IMR-90 (cell line): ENCODE measurements around the gene PHAF1. TPM values are rescaled to one million over a fixed set of nuclear protein-coding genes. Genes with fewer than 3 reads are reported as not detected.

Source experiments
- ATAC-seq: fragments of 200-7000 bp; cut with Tn5 transposase; 2 replicates; pipeline ENCODE4 v1.9.1; 2020; ENCODE audit warnings: low read depth, mild to moderate bottlenecking, moderate library complexity
- BruUV-seq: library from RNA; stranded (reverse); fragments of 400-500 nt; replicated peaks from 2 replicates; lab custom pipeline; 2021; lab: Mats Ljungman, UMichigan
- CTCF ChIA-PET: fragments of 300-600 bp; formaldehyde crosslinking; extraction: SDS; loops from one replicate; lab custom pipeline; 2021; ENCODE audit warnings: antibody characterized with exemption; lab: Yijun Ruan, JAX
- POLR2A ChIA-PET: fragments of 300-600 bp; sonication (Branson Sonifier 250); formaldehyde crosslinking; loops from one replicate; lab custom pipeline; 2022; ENCODE audit warnings: antibody characterized with exemption; ENCODE audit not compliant: unreplicated experiment; lab: Charles Lee
- DNase-seq: peaks from one replicate; pipeline ENCODE4 v3.0.0; 2013
- H2AFZ ChIP-seq: replicated peaks from 2 replicates; pipeline ENCODE3; 2013; ENCODE audit warnings: low read length, mild to moderate bottlenecking; ENCODE audit not compliant: poor library complexity
- H2AK5ac ChIP-seq: 2 replicates; pipeline ENCODE4 v1.6.1; 2013; ENCODE audit warnings: low read depth, low read length, inconsistent platforms
- H2AK9ac ChIP-seq: replicated peaks from 2 replicates; pipeline ENCODE3; 2013; ENCODE audit warnings: mild to moderate bottlenecking, low read depth, low read length, moderate library complexity; ENCODE audit not compliant: poor library complexity
- H2BK120ac ChIP-seq: 2 replicates; pipeline ENCODE4 v1.6.1; 2013; ENCODE audit warnings: low read depth, low read length, inconsistent platforms
- H2BK15ac ChIP-seq: 3 replicates; pipeline ENCODE4 v1.6.1; 2013; ENCODE audit warnings: low read depth, low read length, inconsistent platforms
- H2BK20ac ChIP-seq: 2 replicates; pipeline ENCODE4 v1.6.1; 2013; ENCODE audit warnings: low read depth, mild to moderate bottlenecking, inconsistent platforms, low read length, moderate library complexity
- H2BK5ac ChIP-seq: 2 replicates; pipeline ENCODE4 v1.6.1; 2013; ENCODE audit warnings: mild to moderate bottlenecking, low read depth, low read length, inconsistent platforms; ENCODE audit not compliant: poor library complexity, severe bottlenecking
- H3K14ac ChIP-seq: replicated peaks from 2 replicates; pipeline ENCODE4 v1.6.1; 2013; ENCODE audit warnings: low read depth, low read length, inconsistent platforms
- H3K18ac ChIP-seq: 2 replicates; pipeline ENCODE4 v1.6.1; 2013; ENCODE audit warnings: low read depth, low read length, control low read depth
- H3K23ac ChIP-seq: 2 replicates; pipeline ENCODE4 v1.6.1; 2013; ENCODE audit warnings: low read depth, low read length, inconsistent platforms
- H3K27ac ChIP-seq: 2 replicates; pipeline ENCODE4 v1.5.1; 2013; ENCODE audit warnings: mild to moderate bottlenecking, control low read depth, low read length; ENCODE audit not compliant: insufficient read depth
- H3K27me3 ChIP-seq: 2 replicates; pipeline ENCODE4 v1.6.1; 2013; ENCODE audit warnings: low read length; ENCODE audit not compliant: control insufficient read depth, insufficient read depth
- H3K36me3 ChIP-seq: 2 replicates; pipeline ENCODE4 v1.6.1; 2013; ENCODE audit warnings: low read length, mixed read lengths; ENCODE audit not compliant: control insufficient read depth, insufficient read depth
- H3K4ac ChIP-seq: 2 replicates; pipeline ENCODE4 v1.6.1; 2013; ENCODE audit warnings: low read depth, low read length, inconsistent platforms
- H3K4me1 ChIP-seq: 2 replicates; pipeline ENCODE4 v1.6.1; 2013; ENCODE audit warnings: low read length, mixed read lengths; ENCODE audit not compliant: control insufficient read depth, insufficient read depth
- H3K4me2 ChIP-seq: 2 replicates; pipeline ENCODE4 v1.6.1; 2013; ENCODE audit warnings: low read depth, mild to moderate bottlenecking, control low read depth, low read length, moderate library complexity
- H3K4me3 ChIP-seq: 2 replicates; pipeline ENCODE4 v1.5.1; 2013; ENCODE audit warnings: low read depth, mild to moderate bottlenecking, control low read depth, low read length, moderate library complexity; ENCODE audit not compliant: insufficient read depth
- H3K56ac ChIP-seq: 2 replicates; pipeline ENCODE4 v1.6.1; 2013; ENCODE audit warnings: low read length, inconsistent platforms; ENCODE audit not compliant: insufficient read depth; ENCODE audit errors: extremely low read depth
- H3K79me1 ChIP-seq, 2 experiments: 2 replicates each; pipeline ENCODE4 v1.6.1; 2013; ENCODE audit warnings: low read length in 2 of 2, inconsistent platforms in 1 of 2, low read depth in 1 of 2
- H3K9ac ChIP-seq: 2 replicates; pipeline ENCODE4 v1.6.1; 2013; ENCODE audit warnings: low read depth, low read length, control low read depth
- H3K9me1 ChIP-seq: 2 replicates; pipeline ENCODE4 v1.6.1; 2013; ENCODE audit warnings: low read length, inconsistent platforms; ENCODE audit not compliant: insufficient read depth
- H3K9me3 ChIP-seq: 2 replicates; pipeline ENCODE4 v1.6.1; 2013; ENCODE audit warnings: low read length; ENCODE audit not compliant: control insufficient read depth, insufficient read depth
- H4K20me1 ChIP-seq: 2 replicates; pipeline ENCODE4 v1.6.1; 2013; ENCODE audit warnings: low read length, inconsistent platforms; ENCODE audit not compliant: insufficient read depth
- H4K5ac ChIP-seq: 2 replicates; pipeline ENCODE4 v1.6.1; 2013; ENCODE audit warnings: mild to moderate bottlenecking, low read depth, low read length, control low read depth
- H4K8ac ChIP-seq, 2 experiments: 2 replicates each; pipeline ENCODE4 v1.6.1; 2013; ENCODE audit warnings: low read depth in 2 of 2, low read length in 2 of 2, control low read depth in 1 of 2, inconsistent platforms in 1 of 2
- H4K91ac ChIP-seq: 2 replicates; pipeline ENCODE4 v1.6.1; 2013; ENCODE audit warnings: low read depth, low read length, inconsistent platforms; ENCODE audit not compliant: insufficient read depth
- FOS ChIP-seq: fragments of 150-350 bp; IDR thresholded peaks from 2 replicates; pipeline ENCODE4 v1.6.1; 2016; ENCODE audit warnings: low read depth, low read length
- WGBS, 2 experiments: methylation state at CpG; one replicate each; pipeline versions ENCODE4 v1.1.5 to v1.1.7; 2013; ENCODE audit warnings: missing lambda C conversion rate in 2 of 2; ENCODE audit not compliant: insufficient read length in 1 of 2; ENCODE audit errors: extremely low coverage in 2 of 2; 5-methylcytosine and 5-hydroxymethylcytosine counted together
- dilution Hi-C: fragments of 300-500 bp; cut with HindIII; formaldehyde crosslinking; loops from one replicate; pipeline ENCODE4 v1.14.3; 2018; ENCODE audit warnings: low sequenced_read_pairs; ENCODE audit not compliant: unreplicated experiment
- in situ Hi-C: fragments of 300-500 bp; cut with MboI; formaldehyde crosslinking; loops from 3 replicates; pipeline ENCODE4 v1.14.3; 2019; ENCODE audit warnings: low sequenced_read_pairs, inconsistent platforms, mixed read lengths
- intact Hi-C: fragments of 100-400 bp; cut with micrococcal nuclease; formaldehyde crosslinking; loops from 2 replicates; pipeline ENCODE4 v1.10.0; 2022
- polyA plus RNA-seq, 3 experiments: library from polyadenylated mRNA; depleted of rRNA; stranded (reverse); fragments of >200 nt; gene quantifications; 2 replicates each; pipeline ENCODE4 v1.2.3, GENCODE V29; 2012; ENCODE audit warnings: low replicate concordance in 1 of 3
- total RNA-seq: library from RNA; depleted of rRNA; stranded (reverse); fragments of >200 nt; gene quantifications from 2 replicates; pipeline ENCODE4 v1.2.3, GENCODE V29; 2012

Gene PHAF1
- total and polyA plus RNA-seq, 2 of the 4 experiments (the other 2 are of a cell fraction) = 14.0 to 19.8 TPM

- dilution Hi-C loops (no loop called here), intact Hi-C loops (no loop called here), in situ Hi-C loops (no loop called here)
- H2AK9ac ChIP-seq = peak overlapping the region; percentile 93
- H3K36me3 ChIP-seq = no peaks in the 10 kb centered on the region
- peak overlapping the region; percentile 96; the same call in 1 of the 2 replicates for H3K4me2 ChIP-seq
- peaks cover 7% of the 10 kb centered on the region for H3K9me1 ChIP-seq
- DNase-seq = no peak
- WGBS, 2 experiments = 67% methylated on average over 9 of the region's 18 CpGs; no CpG with 5 or more reads in 1 of the 2 experiments
- peak overlapping the region; percentile 77 for H4K91ac ChIP-seq
- H3K23ac ChIP-seq = peak overlapping the region; percentile 99; the same call in 1 of the 2 replicates
- no peak for ATAC-seq
- H3K9ac ChIP-seq = peak overlapping the region; percentile 88
- TF ChIP-seq FOS = no peak
- peaks cover 25 to 44% of the 10 kb centered on the region in 2 experiments for H3K79me1 ChIP-seq
- peak overlapping the region; percentile 99 for H4K5ac ChIP-seq
- H2BK5ac ChIP-seq = peak overlapping the region; percentile 94
- H4K8ac ChIP-seq = peak overlapping the region; percentile 76 to 100; a peak in 3 of 4 replicates
- H2BK15ac ChIP-seq = no peak overlapping the region
- H2BK120ac ChIP-seq = peak overlapping the region; percentile 87; the same call in 1 of the 2 replicates
- peaks cover 16% of the 10 kb centered on the region; the same call in 1 of the 2 replicates for H4K20me1 ChIP-seq
- peaks cover 10% of the 10 kb centered on the region for H3K4me1 ChIP-seq
- no peaks in the 10 kb centered on the region for H3K27me3 ChIP-seq
- no peaks in the 10 kb centered on the region for H3K9me3 ChIP-seq
- peak overlapping the region; percentile 99 for H2AFZ ChIP-seq
- POLR2A ChIA-PET = no interaction called here
- H3K14ac ChIP-seq = peak overlapping the region; percentile 100
- H2BK20ac ChIP-seq = no peak overlapping the region
- H3K18ac ChIP-seq = peak overlapping the region; percentile 94; the same call in 1 of the 2 replicates
- BruUV-seq = no TSS peak
- no peak overlapping the region for H3K56ac ChIP-seq
- peak overlapping the region; percentile 91; the same call in 1 of the 2 replicates for H2AK5ac ChIP-seq
- H3K4ac ChIP-seq = peak overlapping the region; percentile 99
- peak overlapping the region; percentile 76 for H3K27ac ChIP-seq
- CTCF ChIA-PET = no interaction called here
- H3K4me3 ChIP-seq = peak overlapping the region; percentile 85; the same call in 1 of the 2 replicates
These were observed 772 bp upstream of the PHAF1 start for GRCh38 chr16:67108931-67109406.
